Endothelial cell of coronary artery (primary cell): ENCODE results near the gene TNRC6A. TPM values are rescaled to one million over a fixed set of nuclear protein-coding genes. Genes with fewer than 3 reads are reported as not detected.

Experiments used
- total RNA-seq: library from RNA; depleted of rRNA; stranded (reverse); fragments of >200 nt; gene quantifications from 2 replicates; pipeline ENCODE4 v1.2.3, GENCODE V29; 2014

Gene TNRC6A
- 26.0 and 41.8 TPM in 2 replicates for total RNA-seq

DNA sequence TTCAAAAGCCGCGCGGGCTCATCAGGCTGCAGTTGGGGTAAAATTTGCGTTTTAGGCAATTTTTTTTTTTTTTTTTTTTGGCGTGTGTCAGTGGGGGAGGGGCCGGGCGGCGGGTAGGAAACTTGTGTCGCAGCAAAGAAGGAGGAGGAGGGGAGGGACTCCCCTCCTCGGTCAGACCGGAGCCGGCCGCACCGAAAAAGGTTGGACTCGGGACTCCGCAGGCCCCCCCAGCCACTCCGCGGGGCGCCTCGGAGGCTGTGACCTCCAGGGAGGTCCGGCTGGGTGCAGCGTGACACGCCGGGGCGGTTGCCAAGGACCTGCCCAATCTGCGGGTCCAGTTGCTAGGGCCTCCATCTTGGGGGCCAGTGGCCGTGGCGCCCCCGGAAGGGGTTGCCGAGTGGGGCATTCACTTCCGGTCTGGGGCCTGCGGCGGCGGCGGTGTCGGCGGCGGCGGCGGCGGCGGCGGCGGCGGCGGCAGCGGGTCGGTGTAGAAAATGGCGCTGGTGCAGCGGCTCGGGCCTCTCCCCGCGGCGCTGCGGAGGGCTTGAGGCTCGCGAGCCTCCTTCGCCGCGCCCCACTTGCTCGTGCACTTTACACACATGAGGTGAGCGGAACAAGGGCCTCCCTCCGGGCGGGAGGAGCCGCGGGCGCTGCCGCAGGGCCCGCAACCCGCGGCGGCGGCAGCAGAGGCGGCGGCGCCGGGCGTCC is at the start of gene TNRC6A:
Gene TNRC6A (plus strand): TSS at position 409 of the 708 bp plus-strand sequence. CDS start 191 bp downstream, at position 600.

DNA sequence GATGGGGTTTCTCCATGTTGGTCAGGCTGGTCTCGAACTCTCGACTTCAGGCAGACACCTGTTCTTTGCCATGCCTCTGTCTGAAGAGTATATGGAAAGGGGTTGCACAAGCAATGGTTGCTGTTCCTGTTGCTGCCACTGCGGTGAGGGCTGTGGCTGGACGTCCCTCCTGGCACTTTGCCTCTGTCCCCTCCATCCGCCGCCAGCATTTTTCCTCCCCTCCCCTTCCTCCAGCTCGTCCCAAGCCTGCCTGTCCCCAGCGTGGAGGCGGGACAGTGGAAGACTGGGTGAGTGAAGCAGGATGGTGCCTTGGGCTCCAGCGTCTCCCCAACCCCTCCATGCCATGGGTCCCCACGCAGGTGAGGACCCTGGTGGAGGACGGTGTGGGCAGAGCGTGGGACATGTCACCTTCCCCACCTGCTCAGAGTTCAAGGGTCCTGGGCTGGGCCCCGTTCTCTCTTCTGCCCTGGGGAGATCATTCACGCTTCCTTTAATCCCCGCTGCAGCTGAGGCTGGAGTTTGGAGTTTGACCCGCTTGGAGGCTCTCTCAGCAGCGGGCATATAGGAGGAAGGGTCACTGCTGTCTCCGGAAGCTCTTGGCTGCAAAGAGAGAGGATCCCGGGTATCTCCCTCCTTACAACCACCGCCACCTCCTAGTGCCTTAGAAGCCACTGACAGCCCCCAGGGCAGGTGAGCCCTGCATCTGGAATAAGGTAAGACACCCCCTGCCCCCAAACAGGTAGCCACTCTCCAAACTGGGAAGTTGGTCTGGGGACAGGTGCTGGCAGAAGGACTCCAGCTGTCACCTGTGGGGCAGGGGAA is 116.5 kb downstream of the TNRC6A start, which contains the start of gene SLC5A11:
Gene SLC5A11 (plus strand): TSS at position 238 of the 822 bp plus-strand sequence. CDS start 12,681 bp downstream, outside the sequence.

Other genes with a start within 250 kb of the TNRC6A start
- gene RBBP6, start 190.1 kb upstream of the TNRC6A start, total RNA-seq, result 12.4 and 14.8 TPM in 2 replicates
- 0.27 TPM in 1 of 2 replicates, not detected in the other for gene SLC5A11, start 116.3 kb downstream of the TNRC6A start, total RNA-seq